Vagina (tissue), 2 donors: ENCODE results near the gene ARAP3.

ENCODE experiments used
- CTCF ChIP-seq, 3 experiments: fragments of 450-650 bp in 2 of 3; fragments of 200-600 bp in 1 of 3; sonication (generic) in 1 of 3; IDR thresholded peaks; one replicate each; pipeline ENCODE4 v1.5.1; 2017 to 2019; ENCODE audit warnings: antibody characterized with exemption in 3 of 3, mild to moderate bottlenecking in 2 of 3, moderate library complexity in 2 of 3
- POLR2A ChIP-seq, 2 donors: fragments of 450-650 bp; IDR thresholded peaks; one replicate each; pipeline ENCODE4 v1.6.1; 2017; ENCODE audit warnings: antibody characterized with exemption in 2 of 2, mild to moderate bottlenecking in 2 of 2, moderate library complexity in 2 of 2
- POLR2AphosphoS5 ChIP-seq, 2 donors: sonication (generic); formaldehyde crosslinking; IDR thresholded peaks; one replicate each; pipeline ENCODE4 v1.9.0; 2017; ENCODE audit warnings: antibody characterized with exemption in 2 of 2, mild to moderate bottlenecking in 2 of 2, low read depth in 1 of 2; ENCODE audit not compliant: insufficient read depth in 1 of 2

DNA sequence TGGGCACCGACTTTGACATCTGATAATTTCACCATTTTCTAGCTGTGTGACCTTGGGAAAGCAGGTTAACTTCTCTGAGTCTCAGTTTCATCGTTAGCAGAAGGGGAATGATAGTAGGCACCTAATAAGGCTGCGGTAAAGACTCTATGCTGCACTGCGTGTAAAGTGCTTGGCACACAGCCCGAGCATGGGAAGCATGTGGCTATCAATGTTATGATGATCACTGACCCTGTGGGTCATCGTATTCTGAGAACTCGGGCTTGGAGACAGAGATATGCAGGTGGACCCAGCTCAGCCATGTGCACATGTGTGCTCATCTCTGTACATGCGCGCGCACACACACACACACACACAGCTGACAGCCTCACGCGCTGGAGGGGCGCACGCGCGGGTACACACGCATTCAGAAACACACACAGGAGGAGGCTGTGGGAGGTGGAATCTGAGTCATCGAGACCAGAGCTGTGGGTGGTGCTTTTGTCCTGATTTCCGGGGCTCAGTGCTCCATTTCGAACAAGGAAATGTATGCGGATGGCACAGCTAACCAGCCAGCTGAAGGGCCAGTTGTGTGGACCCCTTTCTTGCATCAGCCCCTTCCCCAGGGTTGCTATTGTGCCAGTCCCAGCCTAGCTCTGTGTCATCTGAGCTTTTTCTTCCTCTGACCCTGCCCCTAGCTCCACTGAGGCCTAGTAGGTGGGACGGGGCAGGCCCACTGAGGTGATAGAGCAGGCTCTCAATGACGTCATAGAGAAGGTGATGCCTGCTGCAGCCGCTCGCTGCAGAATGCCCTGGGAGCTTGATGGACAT lies 11.1 kb upstream of the ARAP3 start:
- TF ChIP-seq CTCF (IDR thresholded peaks at IDR 0.05) (no peak), POLR2A (IDR thresholded peaks at IDR 0.05) (no peak), POLR2AphosphoS5 (IDR thresholded peaks at IDR 0.05; ENCODE audit: insufficient read depth in 1 of 2, low read depth in 1 of 2) (no peak)
